RWPE2 (cell line): Measurements from ENCODE around the gene BRPF3.

Source experiments
- ATAC-seq: fragments of 200-7000 bp; cut with Tn5 transposase; 3 replicates; pipeline ENCODE4 v1.9.1; 2021; ENCODE audit warnings: low read depth
- DNase-seq: peaks from one replicate; pipeline ENCODE4 v3.0.0-alpha.2; 2020; ENCODE audit warnings: low spot score
- H3K27ac ChIP-seq: fragments of 450-650 bp; 2 replicates; pipeline ENCODE4 v1.5.1; 2017; ENCODE audit warnings: mild to moderate bottlenecking; ENCODE audit not compliant: poor library complexity, severe bottlenecking
- H3K27me3 ChIP-seq: fragments of 250-450 bp; sonication (Bioruptor Pico); 2 replicates; pipeline ENCODE4 v1.5.1; 2021; ENCODE audit warnings: mild to moderate bottlenecking, moderate library complexity; ENCODE audit not compliant: insufficient read depth, poor library complexity, severe bottlenecking
- H3K36me3 ChIP-seq: fragments of 250-450 bp; sonication (Bioruptor Pico); 2 replicates; pipeline ENCODE4 v1.5.1; 2020; ENCODE audit warnings: low read depth, mild to moderate bottlenecking, moderate library complexity
- H3K4me1 ChIP-seq: fragments of 250-450 bp; sonication (Bioruptor Pico); 2 replicates; pipeline ENCODE4 v1.5.1; 2021; ENCODE audit warnings: mild to moderate bottlenecking, moderate library complexity; ENCODE audit not compliant: insufficient read depth, poor library complexity, severe bottlenecking
- H3K4me3 ChIP-seq: fragments of 250-450 bp; sonication (Bioruptor Pico); 2 replicates; pipeline ENCODE4 v1.5.1; 2021; ENCODE audit warnings: mild to moderate bottlenecking, moderate library complexity; ENCODE audit not compliant: severe bottlenecking
- H3K9me3 ChIP-seq: fragments of 250-450 bp; sonication (Bioruptor Pico); 2 replicates; pipeline ENCODE4 v1.5.1; 2021; ENCODE audit warnings: mild to moderate bottlenecking, moderate library complexity; ENCODE audit not compliant: severe bottlenecking
- CTCF ChIP-seq: fragments of 450-650 bp; IDR thresholded peaks from one replicate; pipeline ENCODE4 v1.5.1; 2017; ENCODE audit warnings: mild to moderate bottlenecking, moderate library complexity; ENCODE audit not compliant: poor library complexity, severe bottlenecking

Gene BRPF3

GRCh38 chr6:36226438-36227047 is 30.0 kb downstream of the BRPF3 start:
- Histone ChIP-seq H3K27me3 (no peaks in the 10 kb centered on the region), H3K4me3 (no peak overlapping the region), H3K4me1 (peaks cover 19% of the 10 kb centered on the region), H3K36me3 (peaks cover 56% of the 10 kb centered on the region), H3K27ac (no peak overlapping the region), H3K9me3 (no peaks in the 10 kb centered on the region)
- DNase-seq (no peak), ATAC-seq (no peak)
- TF ChIP-seq CTCF, result no peak

GRCh38 chr6:36227379-36228228 is 31.1 kb downstream of the BRPF3 start:
- ATAC-seq (peak; percentile 56; the same call in 2 of the 3 replicates), DNase-seq (no peak)
- Histone ChIP-seq H3K9me3 (no peaks in the 10 kb centered on the region), H3K27ac (peak overlapping the region; percentile 6), H3K27me3 (no peaks in the 10 kb centered on the region), H3K4me3 (no peak overlapping the region), H3K4me1 (peaks cover 19% of the 10 kb centered on the region), H3K36me3 (peaks cover 55% of the 10 kb centered on the region)
- no peak for TF ChIP-seq CTCF

- no peaks in the 10 kb centered on the region for H3K9me3 ChIP-seq
- H3K36me3 ChIP-seq, result peaks cover 41% of the 10 kb centered on the region
- H3K27ac ChIP-seq, result no peak overlapping the region
- no peak overlapping the region for H3K4me3 ChIP-seq
- ATAC-seq, result no peak
- no peaks in the 10 kb centered on the region for H3K27me3 ChIP-seq
- H3K4me1 ChIP-seq, result peaks cover 18% of the 10 kb centered on the region
- DNase-seq, result no peak
- TF ChIP-seq CTCF, result no peak
Observed at GRCh38 chr6:36229223-36229622, 32.7 kb downstream of the BRPF3 start.

GRCh38 chr6:36230371-36230770 is 33.8 kb downstream of the BRPF3 start:
- no peaks in the 10 kb centered on the region for H3K27me3 ChIP-seq
- ATAC-seq, result peak; percentile 44; the same call in 1 of the 3 replicates
- no peak for TF ChIP-seq CTCF

GRCh38 chr6:36232172-36232571 is 35.6 kb downstream of the BRPF3 start:
- Histone ChIP-seq H3K9me3 (no peaks in the 10 kb centered on the region), H3K4me1 (peaks cover 7% of the 10 kb centered on the region), H3K4me3 (no peak overlapping the region), H3K27ac (no peak overlapping the region), H3K27me3 (no peaks in the 10 kb centered on the region), H3K36me3 (peaks cover 23% of the 10 kb centered on the region; the same call in 1 of the 2 replicates)
- no peak for DNase-seq
- no peak for TF ChIP-seq CTCF
- no peak for ATAC-seq

More at GRCh38 chr6:36230371-36230770, 33.8 kb downstream of the BRPF3 start:
- Histone ChIP-seq H3K9me3 (no peaks in the 10 kb centered on the region), H3K36me3 (peaks cover 32% of the 10 kb centered on the region; the same call in 1 of the 2 replicates), H3K27ac (no peak overlapping the region), H3K4me1 (peaks cover 9% of the 10 kb centered on the region), H3K4me3 (no peak overlapping the region)
- DNase-seq, result no peak
